Mesothelial cell of epicardium (in vitro differentiated cells): ENCODE measurements around the gene ZNF574. TPM values are rescaled to one million over a fixed set of nuclear protein-coding genes. Genes with fewer than 3 reads are reported as not detected.

Experiments used
- DNase-seq, 2 experiments: peaks; one replicate each; pipeline ENCODE4 v3.0.0; 2021; ENCODE audit warnings: low spot score in 2 of 2; ENCODE audit not compliant: unreplicated experiment in 2 of 2
- H3K27ac Mint-ChIP-seq: 2 replicates; pipeline ENCODE4 v1.8.0; 2021; ENCODE audit warnings: mixed read lengths
- H3K27me3 Mint-ChIP-seq: 2 replicates; pipeline ENCODE4 v1.8.0; 2021; ENCODE audit warnings: low read depth, mixed read lengths
- H3K36me3 Mint-ChIP-seq: 2 replicates; pipeline ENCODE4 v1.8.0; 2021; ENCODE audit warnings: mixed read lengths
- H3K4me1 Mint-ChIP-seq: 2 replicates; pipeline ENCODE4 v1.8.0; 2021; ENCODE audit warnings: mixed read lengths
- H3K4me3 Mint-ChIP-seq: 2 replicates; pipeline ENCODE4 v1.8.0; 2021; ENCODE audit warnings: mild to moderate bottlenecking, moderate library complexity, mixed read lengths
- H3K9me3 Mint-ChIP-seq: 2 replicates; pipeline ENCODE4 v1.8.0; 2021; ENCODE audit warnings: mixed read lengths
- total RNA-seq: library from RNA; stranded (reverse); gene quantifications from 3 replicates; pipeline ENCODE4 v1.2.1, GENCODE V29; 2021
- TF ChIP-seq, protein P1 (sequence below): fragments of 200-600 bp; sonication (generic); IDR thresholded peaks from one replicate; pipeline ENCODE4 v1.5.0; 2021; ENCODE audit warnings: antibody characterized with exemption; ENCODE audit not compliant: unreplicated experiment

Gene ZNF574, protein sequence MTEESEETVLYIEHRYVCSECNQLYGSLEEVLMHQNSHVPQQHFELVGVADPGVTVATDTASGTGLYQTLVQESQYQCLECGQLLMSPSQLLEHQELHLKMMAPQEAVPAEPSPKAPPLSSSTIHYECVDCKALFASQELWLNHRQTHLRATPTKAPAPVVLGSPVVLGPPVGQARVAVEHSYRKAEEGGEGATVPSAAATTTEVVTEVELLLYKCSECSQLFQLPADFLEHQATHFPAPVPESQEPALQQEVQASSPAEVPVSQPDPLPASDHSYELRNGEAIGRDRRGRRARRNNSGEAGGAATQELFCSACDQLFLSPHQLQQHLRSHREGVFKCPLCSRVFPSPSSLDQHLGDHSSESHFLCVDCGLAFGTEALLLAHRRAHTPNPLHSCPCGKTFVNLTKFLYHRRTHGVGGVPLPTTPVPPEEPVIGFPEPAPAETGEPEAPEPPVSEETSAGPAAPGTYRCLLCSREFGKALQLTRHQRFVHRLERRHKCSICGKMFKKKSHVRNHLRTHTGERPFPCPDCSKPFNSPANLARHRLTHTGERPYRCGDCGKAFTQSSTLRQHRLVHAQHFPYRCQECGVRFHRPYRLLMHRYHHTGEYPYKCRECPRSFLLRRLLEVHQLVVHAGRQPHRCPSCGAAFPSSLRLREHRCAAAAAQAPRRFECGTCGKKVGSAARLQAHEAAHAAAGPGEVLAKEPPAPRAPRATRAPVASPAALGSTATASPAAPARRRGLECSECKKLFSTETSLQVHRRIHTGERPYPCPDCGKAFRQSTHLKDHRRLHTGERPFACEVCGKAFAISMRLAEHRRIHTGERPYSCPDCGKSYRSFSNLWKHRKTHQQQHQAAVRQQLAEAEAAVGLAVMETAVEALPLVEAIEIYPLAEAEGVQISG
- total RNA-seq: 20.8 to 21.9 TPM (median 21.3 TPM) in 3 replicates

- Mint-ChIP-seq H3K4me3 (peak within 1 kb of the TSS; percentile 92), H3K9me3 (no peaks in the 10 kb centered on the region), H3K36me3 (peaks cover 7% of the 10 kb centered on the region), H3K4me1 (peaks cover 33% of the 10 kb centered on the region), H3K27me3 (peaks cover 6% of the 10 kb centered on the region), H3K27ac (peak within 1 kb of the TSS; percentile 100)
- TF ChIP-seq, protein P1, sequence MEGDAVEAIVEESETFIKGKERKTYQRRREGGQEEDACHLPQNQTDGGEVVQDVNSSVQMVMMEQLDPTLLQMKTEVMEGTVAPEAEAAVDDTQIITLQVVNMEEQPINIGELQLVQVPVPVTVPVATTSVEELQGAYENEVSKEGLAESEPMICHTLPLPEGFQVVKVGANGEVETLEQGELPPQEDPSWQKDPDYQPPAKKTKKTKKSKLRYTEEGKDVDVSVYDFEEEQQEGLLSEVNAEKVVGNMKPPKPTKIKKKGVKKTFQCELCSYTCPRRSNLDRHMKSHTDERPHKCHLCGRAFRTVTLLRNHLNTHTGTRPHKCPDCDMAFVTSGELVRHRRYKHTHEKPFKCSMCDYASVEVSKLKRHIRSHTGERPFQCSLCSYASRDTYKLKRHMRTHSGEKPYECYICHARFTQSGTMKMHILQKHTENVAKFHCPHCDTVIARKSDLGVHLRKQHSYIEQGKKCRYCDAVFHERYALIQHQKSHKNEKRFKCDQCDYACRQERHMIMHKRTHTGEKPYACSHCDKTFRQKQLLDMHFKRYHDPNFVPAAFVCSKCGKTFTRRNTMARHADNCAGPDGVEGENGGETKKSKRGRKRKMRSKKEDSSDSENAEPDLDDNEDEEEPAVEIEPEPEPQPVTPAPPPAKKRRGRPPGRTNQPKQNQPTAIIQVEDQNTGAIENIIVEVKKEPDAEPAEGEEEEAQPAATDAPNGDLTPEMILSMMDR: no peak
- DNase-seq: peak; percentile 96 to 97
Measured at GRCh38 chr19:42075616-42076379, at the start of gene ZNF574. ZNF574 (plus strand) TSS chr19:42076166; CDS start chr19:42078607, 2,441 bp downstream.

DNA sequence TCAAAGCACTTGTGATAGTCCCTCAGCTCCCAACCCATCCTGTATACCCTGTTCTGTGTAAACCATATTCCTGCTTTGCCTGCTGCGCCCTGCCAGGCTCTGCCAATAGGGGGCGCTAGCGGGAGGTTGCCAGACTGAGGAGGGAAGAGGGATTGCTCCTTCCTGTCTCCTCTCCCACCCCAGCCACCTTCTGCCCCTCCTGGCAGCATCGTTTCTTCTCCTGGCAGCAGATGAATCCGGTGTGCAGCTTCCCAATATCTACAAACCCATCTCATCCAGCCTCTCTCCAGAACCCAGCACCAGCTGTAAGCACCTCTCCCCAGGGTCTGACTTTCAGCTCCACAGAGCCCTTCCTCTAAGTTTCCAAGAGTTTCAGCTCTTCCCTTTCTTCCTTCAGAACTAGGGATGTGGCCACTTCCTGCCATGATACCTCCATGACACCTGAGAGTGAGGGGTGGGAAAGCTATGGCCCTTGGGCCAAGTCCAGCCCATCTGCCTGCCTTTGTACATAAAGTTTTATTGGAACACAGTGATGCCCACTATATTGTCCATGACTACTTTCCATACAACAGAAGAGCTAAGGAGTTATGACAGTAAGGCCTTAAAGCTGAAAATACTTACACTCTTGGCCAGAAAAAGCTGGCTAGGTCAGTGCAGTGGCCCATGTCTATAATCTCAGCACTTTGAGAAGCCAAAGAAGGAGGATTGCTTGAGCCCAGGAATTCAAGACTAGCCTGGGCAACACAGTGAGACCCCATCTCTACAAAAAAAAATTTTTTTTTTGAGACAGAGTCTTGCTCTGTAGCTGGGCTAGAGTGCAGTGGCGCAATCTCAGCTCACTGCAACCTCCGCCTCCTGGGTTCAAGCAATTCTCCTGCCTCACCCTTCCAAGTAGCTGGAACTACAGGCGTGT, 47.4 kb upstream of the ZNF574 start:
- Mint-ChIP-seq H3K4me1 (peaks cover 18% of the 10 kb centered on the region), H3K9me3 (no peaks in the 10 kb centered on the region), H3K27ac (no peak overlapping the region), H3K4me3 (no peak overlapping the region), H3K36me3 (peaks cover 5% of the 10 kb centered on the region), H3K27me3 (peaks cover 11% of the 10 kb centered on the region)
- TF ChIP-seq, protein P1: peak; percentile 58
- no peak for DNase-seq

DNA sequence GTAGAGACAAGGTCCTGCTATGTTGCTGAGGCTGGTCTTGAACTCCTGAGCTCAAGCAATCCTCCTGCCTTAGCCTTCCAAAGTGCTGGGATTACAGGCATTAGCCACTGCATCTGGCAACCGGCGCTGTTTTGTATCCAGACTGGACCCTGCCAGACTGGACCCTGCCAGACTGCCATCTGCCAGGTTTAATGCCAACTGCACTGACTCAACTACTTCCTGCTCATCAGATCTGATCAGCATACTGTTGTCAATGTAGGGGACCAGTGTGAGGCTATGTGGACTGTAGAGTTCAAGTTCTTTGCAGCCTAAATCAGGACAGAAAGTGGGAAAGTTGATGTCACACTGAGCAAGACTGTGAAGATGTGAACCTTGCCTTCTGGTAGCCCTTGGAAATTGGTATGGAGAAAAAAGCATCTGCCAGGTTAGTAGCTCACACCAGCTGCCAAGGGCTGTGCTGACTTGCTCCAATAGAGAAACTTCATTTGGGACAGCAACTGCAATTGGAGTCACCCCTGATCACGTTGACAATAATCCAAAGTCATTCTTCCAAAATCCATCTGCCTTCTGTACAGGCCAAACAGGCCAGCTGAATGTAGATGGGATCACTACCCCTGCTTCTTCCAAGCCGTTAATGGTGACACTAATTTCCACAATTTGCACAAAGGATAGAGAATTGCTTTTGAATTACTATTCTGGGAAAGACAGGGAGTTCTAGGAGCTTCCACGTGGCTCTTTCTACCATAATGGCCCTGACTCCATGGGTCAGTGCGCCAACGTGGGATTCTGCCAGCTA, 45.1 kb upstream of the ZNF574 start:
- H3K4me3 Mint-ChIP-seq: no peak overlapping the region
- DNase-seq: no peak
- H3K27me3 Mint-ChIP-seq: peaks cover 11% of the 10 kb centered on the region
- TF ChIP-seq, protein P1: no peak
- H3K9me3 Mint-ChIP-seq: no peaks in the 10 kb centered on the region
- no peak overlapping the region for H3K27ac Mint-ChIP-seq
- H3K36me3 Mint-ChIP-seq: peaks cover 5% of the 10 kb centered on the region
- peaks cover 7% of the 10 kb centered on the region for H3K4me1 Mint-ChIP-seq

DNA sequence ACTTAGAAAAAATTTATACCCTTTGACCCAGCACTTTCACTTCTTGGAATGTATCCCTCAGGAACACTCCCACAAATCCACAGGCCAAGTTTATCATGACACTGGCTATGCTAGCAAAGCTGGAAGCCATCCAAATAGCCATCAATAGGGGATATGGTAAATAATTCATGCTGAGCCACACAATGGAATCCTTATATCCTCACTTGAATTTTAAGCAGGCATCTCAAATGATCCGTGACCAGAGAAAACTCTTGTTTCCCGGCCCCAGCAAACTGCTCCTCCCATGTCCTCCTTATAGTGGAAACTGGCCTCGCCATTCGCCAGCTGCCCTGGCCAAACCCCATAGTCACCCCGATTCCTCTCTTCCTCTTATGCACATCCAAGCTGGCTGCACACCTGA, 43.5 kb upstream of the ZNF574 start:
- Mint-ChIP-seq H3K4me1 (peaks cover 7% of the 10 kb centered on the region), H3K27me3 (peaks cover 11% of the 10 kb centered on the region), H3K4me3 (no peak overlapping the region), H3K9me3 (no peaks in the 10 kb centered on the region), H3K27ac (no peak overlapping the region), H3K36me3 (peaks cover 5% of the 10 kb centered on the region)
- TF ChIP-seq, protein P1: no peak
- no peak for DNase-seq
